HTERT RPE-1 (cell line): ENCODE data around the gene PTPN20.

Source experiments
- in situ Hi-C: fragments of 300-500 bp; cut with MboI; formaldehyde crosslinking; loops from 4 replicates; pipeline ENCODE4 v1.14.3; 2020; ENCODE audit warnings: low sequenced_read_pairs

Gene PTPN20

GRCh38 chr10:47019155-47020145, 108.2 kb downstream of the PTPN20 start:
- in situ Hi-C loops: no loop called here

- in situ Hi-C loops: no loop called here
These were observed 109.2 kb downstream of the PTPN20 start for GRCh38 chr10:47020471-47020870.

GRCh38 chr10:47021850-47022249, 110.6 kb downstream of the PTPN20 start:
- in situ Hi-C loops: no loop called here

DNA sequence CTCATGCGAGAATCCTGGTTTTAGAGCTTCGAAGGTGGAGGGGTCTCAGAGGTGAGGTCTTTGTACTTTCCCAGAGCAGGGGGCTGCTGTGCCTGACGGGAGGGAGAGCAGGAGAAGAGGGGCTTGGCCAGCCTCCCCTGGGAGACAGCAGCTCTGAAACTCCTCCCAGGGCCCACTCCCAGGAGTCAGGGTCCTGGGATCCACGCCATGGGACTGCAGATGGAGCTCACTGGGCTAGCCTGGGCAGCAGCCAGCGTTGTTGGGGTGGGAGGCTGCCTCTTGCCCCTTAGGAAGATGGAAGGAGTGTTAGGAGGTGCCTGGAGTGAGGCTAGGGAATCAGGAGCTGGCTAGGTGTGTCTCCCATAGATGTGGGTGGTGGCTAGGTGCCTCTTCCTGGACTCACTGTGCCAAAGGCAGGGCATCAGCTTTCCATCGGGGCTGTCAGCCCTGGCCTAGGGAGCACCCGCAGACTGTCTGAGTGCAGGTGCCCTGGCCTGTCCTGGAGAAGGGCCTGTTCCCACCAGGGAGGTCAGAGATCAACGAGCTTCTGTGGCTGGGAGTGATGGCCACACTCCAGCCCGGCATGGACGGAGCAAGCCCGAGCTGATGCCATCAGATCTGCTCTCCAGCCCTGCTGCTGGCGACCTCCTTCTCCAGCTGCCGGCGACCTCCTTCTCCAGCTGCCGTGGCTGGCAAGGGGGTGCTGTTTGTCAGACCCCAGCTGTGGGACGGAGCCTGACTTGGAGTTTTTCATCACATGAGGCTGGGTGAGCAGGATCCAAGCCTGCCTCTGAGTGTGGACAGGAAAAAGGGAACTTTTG, 111.3 kb downstream of the PTPN20 start:
- in situ Hi-C loops: no loop called here

GRCh38 chr10:47023237-47024045, 112.2 kb downstream of the PTPN20 start:
- in situ Hi-C loops: no loop called here

- in situ Hi-C loops: no loop called here
These were observed 112.8 kb downstream of the PTPN20 start for GRCh38 chr10:47024046-47024322.

DNA sequence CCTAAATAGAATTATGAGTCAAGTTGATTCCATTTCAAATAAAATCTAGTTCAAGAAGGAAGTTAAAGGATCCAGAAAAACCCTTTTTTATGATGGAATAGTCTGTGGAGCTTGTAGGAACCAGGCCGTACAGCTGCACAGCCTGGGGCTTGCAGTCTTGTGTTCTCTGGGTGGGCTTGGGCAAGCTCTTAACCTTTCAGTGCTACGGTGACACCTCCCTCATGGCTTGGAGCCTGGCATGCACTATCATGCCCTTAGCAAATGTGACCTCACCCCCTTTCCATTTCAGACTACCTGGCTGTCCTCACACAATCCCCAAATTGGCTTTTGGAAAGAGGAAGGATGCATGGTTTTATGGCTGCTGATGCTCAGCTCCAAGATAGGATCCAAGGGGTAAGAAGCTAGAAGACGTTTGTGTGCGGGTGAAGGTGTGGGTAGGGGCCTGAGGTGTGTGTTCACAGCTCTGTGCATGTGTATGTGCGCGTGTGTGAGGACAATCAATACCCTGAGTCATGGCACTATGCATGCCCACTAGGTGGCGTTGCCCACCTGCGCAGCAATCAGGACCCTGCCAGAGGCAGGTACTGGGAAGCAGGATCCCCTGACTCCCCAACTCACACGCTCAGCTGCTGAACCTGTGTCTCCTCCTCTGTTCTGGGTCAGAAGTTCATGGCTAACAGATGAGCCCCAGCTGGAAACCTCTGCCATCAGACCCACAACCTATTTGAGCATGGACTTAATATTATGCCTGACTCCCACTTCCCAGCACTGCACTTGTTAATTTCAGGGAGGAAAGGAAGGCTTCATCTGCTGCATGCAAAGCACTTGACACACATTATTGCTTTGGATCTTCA, 113.4 kb downstream of the PTPN20 start:
- in situ Hi-C loops: no loop called here

- in situ Hi-C loops: no loop called here
These were observed 114.0 kb downstream of the PTPN20 start for GRCh38 chr10:47025253-47025539.

DNA sequence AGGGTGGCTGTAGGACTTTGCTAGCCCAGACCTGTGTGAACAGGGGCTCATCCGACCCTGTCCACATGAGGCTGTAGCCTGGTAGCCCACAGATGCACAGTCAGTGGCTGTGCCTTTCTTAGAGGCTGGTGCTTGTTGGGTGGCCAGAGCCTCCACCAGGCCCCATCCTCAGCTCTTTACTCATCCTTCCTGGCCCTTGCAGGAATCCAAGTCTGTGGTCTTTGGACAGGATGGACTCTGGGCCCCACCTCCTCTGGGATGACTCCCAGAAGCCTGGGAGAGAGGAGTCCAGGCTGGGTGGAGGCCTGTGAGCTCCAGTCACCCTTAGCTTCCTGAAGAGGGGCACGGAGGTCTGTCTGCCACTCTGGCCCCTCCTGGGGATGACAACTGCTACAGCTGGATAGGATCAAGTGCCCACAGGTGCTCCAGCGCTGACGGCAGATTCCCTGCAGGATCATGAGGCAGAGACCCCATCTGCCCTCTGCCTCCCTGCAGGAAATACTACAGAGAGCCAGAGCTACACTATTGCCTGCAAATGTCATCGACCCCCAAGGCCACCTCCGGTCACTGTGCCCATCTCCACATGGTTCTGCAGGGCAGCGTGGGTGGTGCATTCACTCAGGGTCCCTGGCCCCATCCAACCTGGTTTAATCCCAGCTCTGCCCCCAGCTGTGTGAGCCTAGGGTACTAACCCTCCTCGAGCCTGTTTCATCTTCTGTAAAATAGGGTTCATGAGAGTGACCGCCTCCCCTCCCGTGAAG, 114.5 kb downstream of the PTPN20 start:
- in situ Hi-C loops: no loop called here

DNA sequence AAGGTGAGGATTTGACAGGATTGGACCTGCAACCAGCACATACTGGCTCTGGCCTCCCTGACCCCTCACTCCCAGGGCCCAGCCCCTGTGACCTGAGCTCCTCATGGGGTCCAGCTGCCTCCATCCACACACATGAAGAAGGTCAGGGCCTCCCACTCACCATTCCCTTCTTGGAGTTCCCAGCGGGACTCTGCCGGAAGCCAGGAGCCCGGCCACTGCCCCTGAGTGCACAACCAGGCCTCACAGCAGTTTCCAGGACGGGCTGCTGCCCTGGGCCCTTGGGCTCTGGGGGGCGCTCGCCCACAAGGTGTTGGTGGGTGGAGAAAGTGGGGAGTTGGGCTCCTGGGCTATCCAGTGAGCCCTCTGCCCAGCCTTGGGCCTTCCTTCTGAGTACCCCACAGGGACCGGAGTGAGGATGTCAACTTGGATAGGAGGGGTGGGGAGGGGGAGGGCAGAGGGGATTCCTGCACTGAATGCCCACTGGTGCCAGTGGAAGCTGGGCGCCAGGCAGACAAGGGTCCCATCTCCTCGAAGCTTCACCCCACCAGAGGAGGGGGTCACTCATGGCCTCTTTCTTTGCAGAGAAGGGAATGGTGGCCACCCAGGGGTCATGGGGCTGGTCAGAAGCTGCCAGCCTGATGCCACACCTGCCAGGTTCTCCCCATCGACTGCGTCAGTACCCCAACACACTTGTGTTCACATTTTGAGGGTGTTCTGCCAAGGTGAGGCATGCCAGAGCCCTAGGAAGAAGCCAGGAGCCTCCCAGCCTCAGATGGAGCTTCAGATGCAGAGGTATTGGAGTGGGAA, 115.3 kb downstream of the PTPN20 start:
- in situ Hi-C loops: no loop called here

- in situ Hi-C loops: no loop called here
These were observed 116.0 kb downstream of the PTPN20 start for GRCh38 chr10:47027108-47027783.

GRCh38 chr10:47027784-47028260, 116.6 kb downstream of the PTPN20 start:
- in situ Hi-C loops: no loop called here

GRCh38 chr10:47028466-47028865, 117.2 kb downstream of the PTPN20 start:
- in situ Hi-C loops: no loop called here

GRCh38 chr10:47029181-47030009, 118.2 kb downstream of the PTPN20 start:
- in situ Hi-C loops: no loop called here

DNA sequence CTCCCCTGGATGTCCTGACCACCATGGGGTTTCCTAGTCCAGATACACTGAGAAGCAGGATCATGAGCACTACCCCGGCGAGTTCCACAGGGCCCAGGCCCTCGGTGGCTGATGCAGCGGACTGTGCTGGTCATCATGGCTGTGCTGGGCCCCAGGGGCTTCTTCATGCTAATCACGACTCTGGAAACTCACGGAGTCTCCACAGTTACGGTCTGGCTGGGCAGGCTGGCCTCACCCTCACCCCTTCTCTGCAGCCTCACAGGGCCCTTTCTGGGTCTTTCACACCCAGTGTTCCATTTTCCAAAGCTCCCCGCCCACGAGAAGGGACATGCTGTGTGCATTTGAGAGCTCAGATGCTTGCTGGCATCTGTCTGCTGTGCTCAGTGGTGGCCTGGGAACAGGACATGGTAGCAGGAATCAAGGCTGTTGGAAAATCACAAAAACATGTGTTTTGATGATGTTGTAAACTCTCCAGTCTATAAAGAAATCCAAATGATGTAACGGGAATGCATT, 119.0 kb downstream of the PTPN20 start:
- in situ Hi-C loops: no loop called here

- in situ Hi-C loops: no loop called here
These were observed 120.1 kb downstream of the PTPN20 start for GRCh38 chr10:47031211-47031900.
